H1 (cell line): ENCODE measurements around the gene TTC34.

Experiments
- ASH2L ChIP-seq: fragments of 200-600, 300-600 bp; sonication (generic); IDR thresholded peaks from one replicate; pipeline ENCODE4 v1.7.1; 2017; ENCODE audit warnings: low read length
- ATF2 ChIP-seq: IDR thresholded peaks from 2 replicates; pipeline ENCODE4 v1.6.1; 2012; ENCODE audit warnings: low read length, inconsistent platforms
- BCL11A ChIP-seq, 2 experiments: IDR thresholded peaks; one replicate each; pipeline ENCODE4 v1.6.1; 2011; ENCODE audit warnings: low read depth in 2 of 2, low read length in 2 of 2, mild to moderate bottlenecking in 2 of 2
- BRCA1 ChIP-seq: IDR thresholded peaks from 2 replicates; pipeline ENCODE4 v1.6.1; 2012; ENCODE audit warnings: low read depth, low read length, improper control_type of control experiment
- CREB1 ChIP-seq: IDR thresholded peaks from 2 replicates; pipeline ENCODE4 v1.6.1; 2012; ENCODE audit warnings: inconsistent platforms
- KDM5A ChIP-seq: fragments of 200-600 bp; IDR thresholded peaks from 2 replicates; pipeline ENCODE4 v1.7.1; 2012; ENCODE audit warnings: mild to moderate bottlenecking, low read length, inconsistent platforms, mixed read lengths
- POLR2A ChIP-seq, 2 experiments: IDR thresholded peaks; 1 replicate in 1 of 2; 2 replicates in 1 of 2; pipeline ENCODE4 v1.6.1; 2011; ENCODE audit warnings: low read depth in 2 of 2, low read length in 2 of 2, mild to moderate bottlenecking in 2 of 2; ENCODE audit errors: control extremely low read depth in 1 of 2
- POLR2AphosphoS5 ChIP-seq: IDR thresholded peaks from 2 replicates; pipeline ENCODE4 v1.6.1; 2011; ENCODE audit warnings: low read depth, low read length
- RAD21 ChIP-seq, 2 experiments: IDR thresholded peaks in 1 of 2; conservative IDR thresholded peaks in 1 of 2; 2 replicates each; pipeline ENCODE4 v1.6.1; 2011; ENCODE audit warnings: low read depth in 2 of 2, low read length in 2 of 2, improper control_type of control experiment in 1 of 2, inconsistent platforms in 1 of 2, mild to moderate bottlenecking in 1 of 2, moderate library complexity in 1 of 2
- TCF12 ChIP-seq: IDR thresholded peaks from 2 replicates; pipeline ENCODE4 v1.6.1; 2011; ENCODE audit warnings: low read depth, mild to moderate bottlenecking, low read length
- TF ChIP-seq, protein P1 (sequence below), 3 experiments: IDR thresholded peaks; 1 replicate in 2 of 3; 2 replicates in 1 of 3; pipeline versions ENCODE4 v1.5.1 to v1.6.1; 2011; ENCODE audit warnings: low read length in 3 of 3, mild to moderate bottlenecking in 3 of 3, inconsistent platforms in 2 of 3, low read depth in 1 of 3, moderate library complexity in 1 of 3; ENCODE audit not compliant: insufficient read depth in 1 of 3; ENCODE audit errors: control extremely low read depth in 1 of 3
- TF ChIP-seq, protein P2 (sequence below): IDR thresholded peaks from 2 replicates; pipeline ENCODE4 v1.6.1; 2012; ENCODE audit warnings: inconsistent platforms
- TF ChIP-seq, protein P3 (sequence below): IDR thresholded peaks from 2 replicates; pipeline ENCODE4 v1.6.1; 2011; ENCODE audit warnings: low read depth, mild to moderate bottlenecking, low read length; ENCODE audit not compliant: insufficient read depth

DNA sequence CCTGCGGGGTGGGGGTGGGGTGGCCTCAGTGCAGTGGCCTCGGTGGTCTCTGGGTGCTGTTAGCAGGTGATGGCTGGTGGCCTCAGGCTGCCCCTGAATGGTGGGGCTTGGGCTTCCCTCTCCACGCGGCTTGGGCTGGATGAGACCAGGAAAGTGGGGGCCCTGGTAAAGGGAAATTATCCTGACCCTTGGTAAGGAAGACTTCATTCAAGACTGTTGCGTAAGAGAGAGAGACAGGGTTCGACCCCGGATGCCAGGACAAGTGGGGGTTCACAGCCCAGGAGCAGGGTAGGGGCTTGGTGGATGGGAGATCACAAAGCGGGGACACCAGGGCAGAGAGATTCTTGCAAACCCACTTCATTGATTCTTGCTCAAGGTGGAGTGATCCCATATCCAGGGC, 5.5 kb upstream of the TTC34 start:
- TF ChIP-seq, protein P1, sequence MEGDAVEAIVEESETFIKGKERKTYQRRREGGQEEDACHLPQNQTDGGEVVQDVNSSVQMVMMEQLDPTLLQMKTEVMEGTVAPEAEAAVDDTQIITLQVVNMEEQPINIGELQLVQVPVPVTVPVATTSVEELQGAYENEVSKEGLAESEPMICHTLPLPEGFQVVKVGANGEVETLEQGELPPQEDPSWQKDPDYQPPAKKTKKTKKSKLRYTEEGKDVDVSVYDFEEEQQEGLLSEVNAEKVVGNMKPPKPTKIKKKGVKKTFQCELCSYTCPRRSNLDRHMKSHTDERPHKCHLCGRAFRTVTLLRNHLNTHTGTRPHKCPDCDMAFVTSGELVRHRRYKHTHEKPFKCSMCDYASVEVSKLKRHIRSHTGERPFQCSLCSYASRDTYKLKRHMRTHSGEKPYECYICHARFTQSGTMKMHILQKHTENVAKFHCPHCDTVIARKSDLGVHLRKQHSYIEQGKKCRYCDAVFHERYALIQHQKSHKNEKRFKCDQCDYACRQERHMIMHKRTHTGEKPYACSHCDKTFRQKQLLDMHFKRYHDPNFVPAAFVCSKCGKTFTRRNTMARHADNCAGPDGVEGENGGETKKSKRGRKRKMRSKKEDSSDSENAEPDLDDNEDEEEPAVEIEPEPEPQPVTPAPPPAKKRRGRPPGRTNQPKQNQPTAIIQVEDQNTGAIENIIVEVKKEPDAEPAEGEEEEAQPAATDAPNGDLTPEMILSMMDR (IDR thresholded peaks at IDR 0.05; ENCODE audit: control extremely low read depth in 1 of 3, insufficient read depth in 1 of 3, low read depth in 1 of 3, low read length in 3 of 3) = no peak
- TF ChIP-seq POLR2A (IDR thresholded peaks at IDR 0.05; ENCODE audit: control extremely low read depth in 1 of 2, low read depth in 2 of 2, low read length in 2 of 2) = no peak
- no peak for TF ChIP-seq POLR2AphosphoS5
- no peak for TF ChIP-seq BCL11A (IDR thresholded peaks at IDR 0.05; ENCODE audit: low read depth in 2 of 2, low read length in 2 of 2)
- TF ChIP-seq, protein P2, sequence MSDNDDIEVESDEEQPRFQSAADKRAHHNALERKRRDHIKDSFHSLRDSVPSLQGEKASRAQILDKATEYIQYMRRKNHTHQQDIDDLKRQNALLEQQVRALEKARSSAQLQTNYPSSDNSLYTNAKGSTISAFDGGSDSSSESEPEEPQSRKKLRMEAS = no peak
- TF ChIP-seq ASH2L = no peak
- TF ChIP-seq, protein P3, sequence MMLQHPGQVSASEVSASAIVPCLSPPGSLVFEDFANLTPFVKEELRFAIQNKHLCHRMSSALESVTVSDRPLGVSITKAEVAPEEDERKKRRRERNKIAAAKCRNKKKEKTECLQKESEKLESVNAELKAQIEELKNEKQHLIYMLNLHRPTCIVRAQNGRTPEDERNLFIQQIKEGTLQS = no peak
- no peak for TF ChIP-seq KDM5A
- no peak for TF ChIP-seq RAD21 (IDR thresholded peaks at IDR 0.05 in 1 of 2, conservative IDR thresholded peaks at IDR 0.05 in 1 of 2; ENCODE audit: low read depth in 2 of 2, low read length in 2 of 2)
- no peak for TF ChIP-seq BRCA1
- no peak for TF ChIP-seq ATF2
- TF ChIP-seq TCF12 = no peak
- TF ChIP-seq CREB1 = no peak
